ENCODE data around the gene TINAGL1. TPM values are rescaled to one million over a fixed set of nuclear protein-coding genes. Genes with fewer than 3 reads are reported as not detected.

The TINAGL1 gene
- total and polyA plus RNA-seq, 2 of the 13 experiments (the other 11 are each of a cell fraction or from before 2014, with no cell fraction given), result 24.7 to 76.8 TPM

DNA sequence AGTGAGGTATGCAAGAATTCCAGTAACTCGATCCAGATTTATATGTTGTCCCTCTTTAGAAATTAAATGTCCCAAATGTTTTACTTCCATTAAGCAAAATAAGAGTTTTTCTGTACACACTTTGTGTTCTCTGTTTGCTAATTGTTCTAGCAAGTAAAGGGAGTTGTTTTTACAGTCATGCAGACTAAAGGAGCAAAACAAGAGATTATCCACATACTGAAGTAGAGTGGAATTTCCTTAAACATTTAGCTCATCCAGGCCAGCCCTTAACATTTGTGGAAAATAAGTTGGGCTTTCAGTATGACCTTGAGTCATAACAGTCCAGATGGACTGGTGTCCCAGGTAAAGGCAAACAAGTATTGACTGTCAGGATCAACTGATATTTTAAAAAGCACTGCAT, 44.1 kb upstream of the TINAGL1 start (continued):
- TF ChIP-seq, protein P1, sequence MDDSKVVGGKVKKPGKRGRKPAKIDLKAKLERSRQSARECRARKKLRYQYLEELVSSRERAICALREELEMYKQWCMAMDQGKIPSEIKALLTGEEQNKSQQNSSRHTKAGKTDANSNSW (CRISPR knock-in tag; IDR thresholded peaks at IDR 0.05; ENCODE audit: borderline replicate concordance), result no peak
- no peak for TF ChIP-seq ZNF652 (CRISPR knock-in tag; IDR thresholded peaks at IDR 0.05; ENCODE audit: borderline replicate concordance, low read depth)

DNA sequence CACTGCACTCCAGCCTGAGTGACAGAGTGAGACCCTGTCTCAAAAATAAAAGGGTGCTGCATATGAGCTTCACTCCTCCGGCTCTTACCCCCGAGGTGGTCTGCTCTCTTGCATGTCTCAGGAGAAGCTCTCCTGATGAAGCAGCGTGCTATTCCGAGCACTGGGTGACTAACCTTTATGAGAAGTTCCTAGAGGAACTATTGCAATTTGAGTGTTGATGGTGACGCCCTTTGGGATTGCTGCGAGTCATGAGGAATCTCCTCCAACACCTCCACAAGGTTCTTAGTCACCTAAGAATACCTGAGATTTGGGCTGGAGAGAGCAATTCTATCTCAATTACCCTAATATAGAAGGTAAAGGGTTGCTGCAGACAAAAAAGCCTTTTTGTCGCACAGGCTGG, 40.8 kb upstream of the TINAGL1 start:
- intact Hi-C loops (cut with micrococcal nuclease; ENCODE audit: unreplicated experiment), result no loop called here
- no peak for DNase-seq (ENCODE audit: low spot score)
- FAIRE-seq, result no peak
- CTCF ChIA-PET (ENCODE audit: low intra/inter-chr PET ratio, low total read pairs), result no interaction called here
- TF ChIP-seq, protein P2, sequence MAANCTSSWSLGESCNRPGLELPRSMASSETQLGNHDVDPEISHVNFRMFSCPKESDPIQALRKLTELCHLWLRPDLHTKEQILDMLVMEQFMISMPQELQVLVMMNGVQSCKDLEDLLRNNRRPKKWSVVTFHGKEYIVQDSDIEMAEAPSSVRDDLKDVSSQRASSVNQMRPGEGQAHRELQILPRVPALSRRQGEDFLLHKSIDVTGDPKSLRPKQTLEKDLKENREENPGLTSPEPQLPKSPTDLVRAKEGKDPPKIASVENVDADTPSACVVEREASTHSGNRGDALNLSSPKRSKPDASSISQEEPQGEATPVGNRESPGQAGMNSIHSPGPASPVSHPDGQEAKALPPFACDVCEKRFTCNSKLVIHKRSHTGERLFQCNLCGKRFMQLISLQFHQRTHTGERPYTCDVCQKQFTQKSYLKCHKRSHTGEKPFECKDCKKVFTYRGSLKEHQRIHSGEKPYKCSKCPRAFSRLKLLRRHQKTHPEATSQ (CRISPR knock-in tag; IDR thresholded peaks at IDR 0.05; ENCODE audit: borderline replicate concordance), result no peak
- TF ChIP-seq KDM1A (CRISPR knock-in tag; IDR thresholded peaks at IDR 0.05) (no peak), CREM (IDR thresholded peaks at IDR 0.05) (no peak), CREM (CRISPR knock-in tag; IDR thresholded peaks at IDR 0.05) (no peak), STAG1 (CRISPR knock-in tag; IDR thresholded peaks at IDR 0.05) (no peak), RFXAP (CRISPR knock-in tag; IDR thresholded peaks at IDR 0.05; ENCODE audit: borderline replicate concordance) (no peak), GATAD1 (CRISPR knock-in tag; IDR thresholded peaks at IDR 0.05) (no peak), SOX13 (IDR thresholded peaks at IDR 0.05) (no peak), SOX13 (CRISPR knock-in tag; conservative IDR thresholded peaks at IDR 0.05 in 1 of 2, IDR thresholded peaks at IDR 0.05 in 1 of 2) (no peak), ZNF75D (CRISPR knock-in tag; IDR thresholded peaks at IDR 0.05; ENCODE audit: borderline replicate concordance) (no peak), ARNT2 (CRISPR knock-in tag; IDR thresholded peaks at IDR 0.05; ENCODE audit: low read depth) (no peak), TMF1 (CRISPR knock-in tag; IDR thresholded peaks at IDR 0.05; ENCODE audit: low read depth) (no peak), PPARG (CRISPR knock-in tag; conservative IDR thresholded peaks at IDR 0.05) (no peak), ZNF337 (CRISPR knock-in tag; IDR thresholded peaks at IDR 0.05; ENCODE audit: borderline replicate concordance, low read depth) (no peak), SUZ12 (IDR thresholded peaks at IDR 0.05; ENCODE audit: low read depth, low read length) (no peak)
- TF ChIP-seq, protein P3, sequence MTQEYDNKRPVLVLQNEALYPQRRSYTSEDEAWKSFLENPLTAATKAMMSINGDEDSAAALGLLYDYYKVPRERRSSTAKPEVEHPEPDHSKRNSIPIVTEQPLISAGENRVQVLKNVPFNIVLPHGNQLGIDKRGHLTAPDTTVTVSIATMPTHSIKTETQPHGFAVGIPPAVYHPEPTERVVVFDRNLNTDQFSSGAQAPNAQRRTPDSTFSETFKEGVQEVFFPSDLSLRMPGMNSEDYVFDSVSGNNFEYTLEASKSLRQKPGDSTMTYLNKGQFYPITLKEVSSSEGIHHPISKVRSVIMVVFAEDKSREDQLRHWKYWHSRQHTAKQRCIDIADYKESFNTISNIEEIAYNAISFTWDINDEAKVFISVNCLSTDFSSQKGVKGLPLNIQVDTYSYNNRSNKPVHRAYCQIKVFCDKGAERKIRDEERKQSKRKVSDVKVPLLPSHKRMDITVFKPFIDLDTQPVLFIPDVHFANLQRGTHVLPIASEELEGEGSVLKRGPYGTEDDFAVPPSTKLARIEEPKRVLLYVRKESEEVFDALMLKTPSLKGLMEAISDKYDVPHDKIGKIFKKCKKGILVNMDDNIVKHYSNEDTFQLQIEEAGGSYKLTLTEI (CRISPR knock-in tag; conservative IDR thresholded peaks at IDR 0.05), result no peak
- TF ChIP-seq, protein P4, sequence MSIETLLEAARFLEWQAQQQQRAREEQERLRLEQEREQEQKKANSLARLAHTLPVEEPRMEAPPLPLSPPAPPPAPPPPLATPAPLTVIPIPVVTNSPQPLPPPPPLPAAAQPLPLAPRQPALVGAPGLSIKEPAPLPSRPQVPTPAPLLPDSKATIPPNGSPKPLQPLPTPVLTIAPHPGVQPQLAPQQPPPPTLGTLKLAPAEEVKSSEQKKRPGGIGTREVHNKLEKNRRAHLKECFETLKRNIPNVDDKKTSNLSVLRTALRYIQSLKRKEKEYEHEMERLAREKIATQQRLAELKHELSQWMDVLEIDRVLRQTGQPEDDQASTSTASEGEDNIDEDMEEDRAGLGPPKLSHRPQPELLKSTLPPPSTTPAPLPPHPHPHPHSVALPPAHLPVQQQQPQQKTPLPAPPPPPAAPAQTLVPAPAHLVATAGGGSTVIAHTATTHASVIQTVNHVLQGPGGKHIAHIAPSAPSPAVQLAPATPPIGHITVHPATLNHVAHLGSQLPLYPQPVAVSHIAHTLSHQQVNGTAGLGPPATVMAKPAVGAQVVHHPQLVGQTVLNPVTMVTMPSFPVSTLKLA (IDR thresholded peaks at IDR 0.05), result no peak
- H3K4me3 ChIP-seq (replicated peaks in 1 of 3; ENCODE audit: insufficient read depth in 1 of 3, low read depth in 2 of 3, low read length in 3 of 3), result no peak overlapping the region
- H3K9ac ChIP-seq (ENCODE audit: insufficient read depth, low read depth, low read length), result no peak overlapping the region
- no peaks in the 10 kb centered on the region for H3K79me2 ChIP-seq (ENCODE audit: insufficient read depth, low read length)
- H3K4me2 ChIP-seq (ENCODE audit: low read depth, low read length), result no peak overlapping the region
- no peak overlapping the region for H2AFZ ChIP-seq (ENCODE audit: low read length)
- peaks cover 53% of the 10 kb centered on the region for H3K4me1 ChIP-seq (ENCODE audit: insufficient read depth, low read length)
- H3K27ac ChIP-seq (ENCODE audit: extremely low read length, insufficient read depth, low read length), result no peak overlapping the region
- H3K9me3 ChIP-seq (ENCODE audit: low read length), result no peaks in the 10 kb centered on the region
- POLR2A ChIA-PET, result no interaction called here
- no peaks in the 10 kb centered on the region for H3K27me3 ChIP-seq (ENCODE audit: control insufficient read depth in 1 of 2, insufficient read depth in 2 of 2, low read length in 2 of 2)
- in situ Hi-C loops (cut with HindIII; ENCODE audit: extremely low pct_ligation_motif_present, low pct_unique_long_range_greater_than_20kb), result no loop called here
- no peaks in the 10 kb centered on the region for H3K36me3 ChIP-seq (replicated peaks in 1 of 2; ENCODE audit: control insufficient read depth in 1 of 2, insufficient read depth in 2 of 2, low read length in 2 of 2)
- no TSS peak for BruUV-seq (replicated peaks)
- 88% methylated on average over 7 of the region's 7 CpGs for WGBS (ENCODE audit: low lambda C conversion rate)
- ATAC-seq, result no peak
- H4K20me1 ChIP-seq (ENCODE audit: insufficient read depth, low read length), result no peaks in the 10 kb centered on the region

Data from HepG2 (cell line).